ENCODE data around the gene C14orf132.

The C14orf132 gene

DNA sequence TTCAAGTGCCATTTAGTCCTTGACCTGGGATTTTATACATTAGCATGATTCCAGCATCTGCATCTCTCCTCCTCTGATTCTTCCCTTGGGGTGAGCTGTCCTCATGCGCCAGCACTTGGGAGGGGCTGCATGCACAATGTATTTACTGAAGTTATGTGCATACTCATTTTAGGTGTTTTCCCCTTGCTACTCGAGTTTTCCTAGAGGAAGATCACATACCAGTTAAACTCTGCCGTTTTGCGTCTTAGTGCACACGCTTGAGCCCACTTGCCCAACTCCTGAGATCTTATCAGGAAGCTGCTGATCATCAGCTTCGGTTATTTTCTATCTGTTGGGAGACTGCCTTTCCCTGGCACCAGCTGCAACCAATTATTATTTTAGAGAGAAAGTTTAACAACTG, 78.8 kb downstream of the C14orf132 start:
- POLR2A ChIA-PET (ENCODE audit: low non-redundant PET), result no interaction called here
- DNase-seq (ENCODE audit: low spot score), result no peak
- TF ChIP-seq, protein P1, sequence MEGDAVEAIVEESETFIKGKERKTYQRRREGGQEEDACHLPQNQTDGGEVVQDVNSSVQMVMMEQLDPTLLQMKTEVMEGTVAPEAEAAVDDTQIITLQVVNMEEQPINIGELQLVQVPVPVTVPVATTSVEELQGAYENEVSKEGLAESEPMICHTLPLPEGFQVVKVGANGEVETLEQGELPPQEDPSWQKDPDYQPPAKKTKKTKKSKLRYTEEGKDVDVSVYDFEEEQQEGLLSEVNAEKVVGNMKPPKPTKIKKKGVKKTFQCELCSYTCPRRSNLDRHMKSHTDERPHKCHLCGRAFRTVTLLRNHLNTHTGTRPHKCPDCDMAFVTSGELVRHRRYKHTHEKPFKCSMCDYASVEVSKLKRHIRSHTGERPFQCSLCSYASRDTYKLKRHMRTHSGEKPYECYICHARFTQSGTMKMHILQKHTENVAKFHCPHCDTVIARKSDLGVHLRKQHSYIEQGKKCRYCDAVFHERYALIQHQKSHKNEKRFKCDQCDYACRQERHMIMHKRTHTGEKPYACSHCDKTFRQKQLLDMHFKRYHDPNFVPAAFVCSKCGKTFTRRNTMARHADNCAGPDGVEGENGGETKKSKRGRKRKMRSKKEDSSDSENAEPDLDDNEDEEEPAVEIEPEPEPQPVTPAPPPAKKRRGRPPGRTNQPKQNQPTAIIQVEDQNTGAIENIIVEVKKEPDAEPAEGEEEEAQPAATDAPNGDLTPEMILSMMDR (conservative IDR thresholded peaks at IDR 0.05; ENCODE audit: low read depth), result no peak
- CTCF ChIA-PET, result interaction anchor here (0.5 kb wide), 1 partner anchor 1435 kb away, joined by 3 read pairs; no protein-coding TSS in a partner anchor
- no peak overlapping the region for H3K27ac ChIP-seq

DNA sequence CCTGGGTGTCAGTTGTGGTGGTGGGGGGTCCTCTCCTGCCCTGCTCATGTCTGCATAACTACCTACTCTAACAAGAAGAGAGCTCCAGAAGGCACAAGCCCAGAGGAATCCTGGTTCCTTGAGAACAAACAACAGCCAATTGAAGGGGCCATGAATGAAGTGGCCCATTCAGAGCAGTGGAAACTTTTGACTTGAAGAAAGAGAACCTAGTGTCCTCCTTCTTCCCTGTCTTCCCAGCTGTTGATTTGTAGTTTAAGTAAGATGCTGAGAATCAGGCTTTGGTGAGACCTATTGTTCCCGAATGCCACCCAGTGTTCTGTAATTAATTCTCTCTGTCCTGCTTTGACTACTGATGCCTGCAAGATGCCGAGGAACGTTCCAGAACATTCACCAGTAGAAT, 79.2 kb downstream of the C14orf132 start:
- CTCF ChIA-PET, result no interaction called here
- H3K27ac ChIP-seq, result no peak overlapping the region
- DNase-seq (ENCODE audit: low spot score), result no peak
- TF ChIP-seq, protein P1 (conservative IDR thresholded peaks at IDR 0.05; ENCODE audit: low read depth), result no peak
- POLR2A ChIA-PET (ENCODE audit: low non-redundant PET), result no interaction called here

DNA sequence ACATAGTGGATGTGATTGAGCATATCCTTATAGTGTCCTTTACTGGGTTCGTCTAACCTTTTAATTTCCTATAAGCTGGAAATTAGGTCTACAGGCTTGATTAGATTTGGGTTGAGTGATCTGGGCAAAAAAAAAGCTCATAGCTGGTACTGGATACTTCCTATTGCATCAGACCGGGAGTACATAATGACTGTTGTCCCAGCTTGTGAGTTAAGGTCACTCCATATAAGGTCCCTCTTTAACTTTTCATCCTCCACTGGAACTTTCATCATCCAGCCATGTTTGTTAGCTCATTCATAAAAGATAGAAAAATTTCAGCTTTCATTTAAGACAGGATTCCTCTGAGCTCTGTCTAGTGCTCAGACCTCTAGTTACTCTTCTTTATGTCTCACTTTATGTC, 80.8 kb downstream of the C14orf132 start:
- POLR2A ChIA-PET (ENCODE audit: low non-redundant PET), result no interaction called here
- TF ChIP-seq, protein P1 (conservative IDR thresholded peaks at IDR 0.05; ENCODE audit: low read depth), result no peak
- H3K27ac ChIP-seq, result no peak overlapping the region
- CTCF ChIA-PET, result interaction anchor here (1.2 kb wide), 1 partner anchor 21 kb away, joined by 4 read pairs; no protein-coding TSS in a partner anchor
- no peak for DNase-seq (ENCODE audit: low spot score)

DNA sequence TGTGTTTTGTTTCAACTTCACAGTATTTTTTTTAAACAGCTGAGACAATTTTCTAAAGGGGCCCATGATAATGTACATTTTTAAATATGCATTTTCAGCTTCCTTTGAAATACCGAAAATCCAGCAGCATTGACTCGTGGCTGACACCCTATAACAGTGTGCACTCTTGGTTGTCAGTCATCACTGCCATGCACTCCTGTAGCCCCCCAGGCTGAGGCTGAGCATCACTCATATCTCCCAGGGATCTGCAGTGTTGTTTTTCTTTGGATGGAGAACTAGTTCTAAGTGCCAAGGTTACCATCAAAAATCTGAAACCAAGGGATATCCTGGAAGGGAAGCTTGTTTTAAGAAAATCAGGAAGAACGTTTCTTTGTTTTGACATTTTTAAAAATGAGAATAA, 81.2 kb downstream of the C14orf132 start:
- ChIA-PET CTCF (interaction anchor here (1.2 kb wide), 1 partner anchor 22 kb away, joined by 4 read pairs; no protein-coding TSS in a partner anchor), POLR2A (ENCODE audit: low non-redundant PET) (no interaction called here)
- TF ChIP-seq, protein P1 (conservative IDR thresholded peaks at IDR 0.05; ENCODE audit: low read depth), result no peak

DNA sequence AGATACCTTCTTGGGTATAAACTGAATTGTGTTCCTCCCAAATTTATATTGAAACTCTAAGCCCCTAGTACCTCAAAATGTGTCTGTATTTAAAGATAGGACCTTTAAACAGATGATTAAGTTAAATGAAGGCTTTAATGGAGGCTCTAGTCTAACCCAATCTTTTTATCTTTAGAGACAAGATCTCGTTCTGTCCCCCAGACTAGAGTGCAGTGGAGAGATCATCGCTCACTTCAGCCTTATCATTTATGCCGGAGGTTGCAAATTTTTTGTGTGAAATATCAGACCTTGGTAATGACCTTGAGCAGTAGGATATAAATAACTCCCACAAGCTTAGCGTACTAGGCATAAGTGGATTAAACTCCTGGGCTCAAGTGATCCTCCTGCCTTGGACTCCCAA, 81.8 kb downstream of the C14orf132 start:
- no peak for DNase-seq (ENCODE audit: low spot score)
- POLR2A ChIA-PET (ENCODE audit: low non-redundant PET), result no interaction called here
- CTCF ChIA-PET, result no interaction called here
- TF ChIP-seq, protein P1 (conservative IDR thresholded peaks at IDR 0.05; ENCODE audit: low read depth), result no peak
- H3K27ac ChIP-seq, result no peak overlapping the region

More for the DNA sequence above, 81.2 kb downstream of the C14orf132 start:
- no peak overlapping the region for H3K27ac ChIP-seq
- DNase-seq (ENCODE audit: low spot score), result no peak

DNA sequence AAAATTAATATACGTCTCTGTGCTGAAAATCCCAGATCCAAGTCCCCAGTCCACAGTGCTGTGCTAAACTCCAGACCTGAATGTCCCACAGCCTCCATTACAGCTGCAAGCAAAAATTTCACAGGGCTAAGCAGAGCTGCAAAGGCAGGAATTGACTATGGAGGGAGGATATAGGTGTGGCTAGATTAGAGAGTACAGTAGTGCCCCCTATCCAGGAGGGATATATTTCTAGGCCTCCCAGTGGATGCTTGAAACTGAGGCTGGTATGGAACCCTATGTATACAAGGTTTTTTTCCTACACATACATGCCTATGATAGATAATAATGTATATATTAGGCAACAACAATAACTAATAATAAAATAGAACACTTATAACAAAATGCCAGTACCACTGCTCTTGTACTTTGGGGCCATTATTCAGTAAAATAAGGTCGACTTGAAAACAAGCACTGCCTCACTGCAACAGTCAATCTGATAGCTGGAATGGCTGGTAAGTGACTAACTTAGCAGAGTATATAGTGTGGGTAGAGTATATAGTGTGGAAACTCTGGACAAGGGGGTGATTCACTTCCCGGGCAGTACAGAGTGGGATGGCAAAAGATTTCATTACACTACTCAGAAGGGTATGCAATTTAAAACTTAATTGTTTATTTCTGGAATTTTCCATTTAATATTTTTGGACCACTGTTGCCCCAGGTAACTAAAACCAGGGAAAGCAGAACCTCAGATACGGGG, 82.7 kb downstream of the C14orf132 start:
- CTCF ChIA-PET, result no interaction called here
- TF ChIP-seq, protein P1 (conservative IDR thresholded peaks at IDR 0.05; ENCODE audit: low read depth), result no peak
- POLR2A ChIA-PET (ENCODE audit: low non-redundant PET), result no interaction called here
- peak; percentile 29 for DNase-seq (ENCODE audit: low spot score)
- H3K27ac ChIP-seq, result no peak overlapping the region
